Measurements from ENCODE around the gene CERK.
A peak's percentile ranks its signal among the peaks of the same experiment; 100 is the strongest.

The CERK gene

DNA sequence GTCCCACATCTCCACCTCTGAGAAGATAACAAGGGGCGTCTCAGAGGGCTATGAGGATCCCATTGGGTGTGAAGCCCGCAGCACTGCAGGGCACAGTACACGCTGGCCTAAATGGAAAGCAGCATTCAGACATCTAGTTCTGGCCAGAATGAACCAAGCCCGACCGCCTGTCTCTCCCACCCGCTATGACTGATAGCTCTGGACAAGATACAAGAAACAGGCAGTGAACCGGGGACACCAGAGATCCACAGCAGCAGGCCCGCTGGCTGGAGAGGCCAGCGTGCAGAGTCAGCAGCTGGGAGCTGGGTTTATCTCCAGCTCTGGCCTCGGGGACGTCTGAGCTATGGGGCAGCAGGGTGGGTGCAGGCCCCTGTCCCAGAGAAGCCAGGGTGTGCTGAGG, 9.6 kb downstream of the CERK start:
- TF ChIP-seq, protein P1, sequence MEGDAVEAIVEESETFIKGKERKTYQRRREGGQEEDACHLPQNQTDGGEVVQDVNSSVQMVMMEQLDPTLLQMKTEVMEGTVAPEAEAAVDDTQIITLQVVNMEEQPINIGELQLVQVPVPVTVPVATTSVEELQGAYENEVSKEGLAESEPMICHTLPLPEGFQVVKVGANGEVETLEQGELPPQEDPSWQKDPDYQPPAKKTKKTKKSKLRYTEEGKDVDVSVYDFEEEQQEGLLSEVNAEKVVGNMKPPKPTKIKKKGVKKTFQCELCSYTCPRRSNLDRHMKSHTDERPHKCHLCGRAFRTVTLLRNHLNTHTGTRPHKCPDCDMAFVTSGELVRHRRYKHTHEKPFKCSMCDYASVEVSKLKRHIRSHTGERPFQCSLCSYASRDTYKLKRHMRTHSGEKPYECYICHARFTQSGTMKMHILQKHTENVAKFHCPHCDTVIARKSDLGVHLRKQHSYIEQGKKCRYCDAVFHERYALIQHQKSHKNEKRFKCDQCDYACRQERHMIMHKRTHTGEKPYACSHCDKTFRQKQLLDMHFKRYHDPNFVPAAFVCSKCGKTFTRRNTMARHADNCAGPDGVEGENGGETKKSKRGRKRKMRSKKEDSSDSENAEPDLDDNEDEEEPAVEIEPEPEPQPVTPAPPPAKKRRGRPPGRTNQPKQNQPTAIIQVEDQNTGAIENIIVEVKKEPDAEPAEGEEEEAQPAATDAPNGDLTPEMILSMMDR (IDR thresholded peaks at IDR 0.05; ENCODE audit: extremely low read depth, missing control alignments): no peak
- DNase-seq (ENCODE audit: low spot score): no peak

GRCh38 chr22:46727813-46728364, 10.2 kb downstream of the CERK start:
- TF ChIP-seq, protein P1 (IDR thresholded peaks at IDR 0.05; ENCODE audit: extremely low read depth, missing control alignments): no peak
- no peak for DNase-seq (ENCODE audit: low spot score)

DNA sequence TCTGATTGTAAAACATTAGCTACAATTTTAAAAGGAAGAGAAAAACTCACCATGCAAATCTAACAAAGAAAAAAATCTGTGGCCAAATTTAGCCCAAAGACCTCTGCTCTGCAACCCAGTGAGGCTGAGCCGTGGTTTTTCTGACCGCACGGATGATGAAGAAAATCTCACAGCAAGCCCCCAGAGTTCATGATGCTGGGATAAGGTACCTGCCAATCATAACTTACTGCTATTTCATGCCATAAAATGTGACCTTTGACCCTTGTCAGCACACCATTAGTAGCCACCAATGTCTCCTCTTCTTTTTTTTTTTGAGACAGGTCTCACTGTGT, 11.1 kb downstream of the CERK start:
- TF ChIP-seq, protein P1 (IDR thresholded peaks at IDR 0.05; ENCODE audit: extremely low read depth, missing control alignments): no peak
- peak; percentile 46 for DNase-seq (ENCODE audit: low spot score)

DNA sequence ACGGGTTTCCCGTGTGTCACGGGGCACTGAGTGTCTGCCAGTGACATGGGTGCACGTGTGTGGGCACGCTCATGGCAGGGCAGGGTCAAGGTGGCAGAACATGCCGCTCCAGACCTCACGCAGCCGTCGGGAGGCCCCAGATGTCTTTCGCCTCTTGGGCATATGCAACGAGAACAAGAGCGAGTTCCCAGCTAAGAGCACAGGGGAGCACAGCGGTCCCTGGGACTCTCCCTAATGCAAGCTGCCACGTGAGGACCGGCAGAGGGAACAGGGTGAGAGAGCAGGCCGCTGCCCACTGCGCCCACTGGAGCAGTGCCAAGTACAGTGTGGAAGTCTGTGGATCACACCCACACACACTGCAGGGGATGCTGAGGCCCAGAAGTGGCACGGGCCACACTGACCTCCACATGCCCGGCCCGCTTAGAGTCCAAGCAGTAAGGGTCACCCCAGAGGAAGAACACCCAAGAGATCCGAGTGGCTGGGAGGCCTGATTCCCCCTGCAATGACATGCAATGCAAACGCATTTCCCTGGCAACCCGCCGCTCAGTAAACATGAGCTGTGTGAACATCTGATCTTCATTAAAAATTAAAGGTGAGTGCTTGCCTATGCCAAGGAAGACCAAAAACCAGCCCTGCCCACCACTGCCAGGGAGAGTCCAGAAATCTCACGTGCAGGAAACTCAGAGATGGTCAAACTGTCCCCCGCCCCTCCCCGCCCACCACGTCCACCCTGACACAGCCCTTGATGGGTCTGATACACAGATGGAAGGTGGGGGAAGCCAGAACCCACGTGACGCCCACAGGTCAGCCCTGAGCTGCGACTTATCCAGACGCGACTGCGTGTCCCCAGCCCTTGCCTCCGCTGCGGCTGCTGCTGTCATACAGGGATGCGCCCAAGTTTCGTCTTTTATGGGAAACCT, 11.7 kb downstream of the CERK start:
- TF ChIP-seq, protein P1 (IDR thresholded peaks at IDR 0.05; ENCODE audit: extremely low read depth, missing control alignments): no peak

DNA sequence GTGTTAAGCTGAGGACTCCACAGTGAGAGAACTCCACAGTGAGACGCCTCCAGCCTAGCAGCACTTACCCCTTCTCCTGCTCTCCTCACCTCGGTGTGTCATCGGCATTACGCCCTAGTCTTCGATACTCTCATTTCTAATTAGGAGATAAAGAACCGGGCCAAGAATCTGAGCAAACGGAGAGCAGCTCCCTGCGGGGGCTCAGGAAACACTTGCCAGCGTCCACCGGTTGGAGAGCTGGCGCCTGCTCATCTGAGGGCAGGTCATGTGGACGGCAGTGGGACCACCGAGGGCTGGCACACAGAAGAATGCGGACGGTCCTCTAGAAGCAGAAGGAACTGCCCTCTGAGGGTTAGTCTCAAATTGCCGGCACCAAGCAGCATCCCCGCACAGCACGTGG, 13.0 kb downstream of the CERK start:
- TF ChIP-seq, protein P1 (IDR thresholded peaks at IDR 0.05; ENCODE audit: extremely low read depth, missing control alignments): no peak
- no peak for DNase-seq (ENCODE audit: low spot score)

More for the DNA sequence above, 11.7 kb downstream of the CERK start:
- peak; percentile 34 for DNase-seq (ENCODE audit: low spot score)

- TF ChIP-seq, protein P1 (IDR thresholded peaks at IDR 0.05; ENCODE audit: extremely low read depth, missing control alignments): no peak
- no peak for DNase-seq (ENCODE audit: low spot score)
Measured at GRCh38 chr22:46723882-46724281, 14.2 kb downstream of the CERK start.

- no peak for DNase-seq (ENCODE audit: low spot score)
Measured at GRCh38 chr22:46721501-46722085, 16.5 kb downstream of the CERK start.

More at GRCh38 chr22:46721501-46722085, 16.5 kb downstream of the CERK start:
- TF ChIP-seq, protein P1 (IDR thresholded peaks at IDR 0.05; ENCODE audit: extremely low read depth, missing control alignments): no peak

Data from GM20000 (cell line).